ENCODE measurements around the gene CFAP92. TPM values are rescaled to one million over a fixed set of nuclear protein-coding genes. Genes with fewer than 3 reads are reported as not detected.

Gene CFAP92
- total and polyA plus RNA-seq, 8 donors: 0.37 to 1.3 (median 0.46) TPM

GRCh38 chr3:128991355-128991895 is 2.5 kb downstream of the CFAP92 start:
- Histone ChIP-seq H3K4me3 (no peak overlapping the region), H3K9me3 (no peaks in the 10 kb centered on the region), H3K27ac (no peak overlapping the region), H3K27me3 (no peaks in the 10 kb centered on the region), H3K4me1 (no peaks in the 10 kb centered on the region), H3K36me3 (no peaks in the 10 kb centered on the region)
- ATAC-seq (no peak), DNase-seq (no peak), FAIRE-seq (no peak)
- TF ChIP-seq CTCF (IDR thresholded peaks at IDR 0.05): no peak
- intact Hi-C loops (cut with DNase I): no loop called here
- 88 to 93% methylated on average over 18 of the region's 18 CpGs for WGBS, 2 donors

GRCh38 chr3:128988286-128988685 is 5.6 kb downstream of the CFAP92 start:
- WGBS, 2 donors: 85 to 96% methylated on average over 8 of the region's 8 CpGs
- H3K4me3 ChIP-seq: no peak overlapping the region
- intact Hi-C loops (cut with DNase I): no loop called here
- no peak for TF ChIP-seq CTCF (IDR thresholded peaks at IDR 0.05)
- ATAC-seq (no peak), FAIRE-seq (no peak), DNase-seq (no peak)
- H3K27me3 ChIP-seq: no peaks in the 10 kb centered on the region
- H3K4me1 ChIP-seq: no peaks in the 10 kb centered on the region
- no peaks in the 10 kb centered on the region for H3K36me3 ChIP-seq
- no peaks in the 10 kb centered on the region for H3K9me3 ChIP-seq
- no peak overlapping the region for H3K27ac ChIP-seq

GRCh38 chr3:128987302-128988100 is 6.4 kb downstream of the CFAP92 start:
- intact Hi-C loops (cut with DNase I): no loop called here
- 81 to 86% methylated on average over 15 of the region's 15 CpGs for WGBS, 2 donors
- no peak for ATAC-seq

GRCh38 chr3:128984596-128984995 is 9.3 kb downstream of the CFAP92 start:
- FAIRE-seq: no peak

More at GRCh38 chr3:128987302-128988100, 6.4 kb downstream of the CFAP92 start:
- H3K4me3 ChIP-seq: no peak overlapping the region
- no peaks in the 10 kb centered on the region for H3K4me1 ChIP-seq
- no peaks in the 10 kb centered on the region for H3K36me3 ChIP-seq
- H3K27me3 ChIP-seq: no peaks in the 10 kb centered on the region
- H3K9me3 ChIP-seq: no peaks in the 10 kb centered on the region
- no peak for DNase-seq
- TF ChIP-seq CTCF (IDR thresholded peaks at IDR 0.05): no peak
- no peak overlapping the region for H3K27ac ChIP-seq
- no peak for FAIRE-seq

More at GRCh38 chr3:128984596-128984995, 9.3 kb downstream of the CFAP92 start:
- WGBS, 2 donors: 78 to 85% methylated on average over 2 to 3 of the region's 3 CpGs
- Histone ChIP-seq H3K27me3 (no peaks in the 10 kb centered on the region), H3K36me3 (no peaks in the 10 kb centered on the region), H3K4me3 (no peak overlapping the region), H3K9me3 (no peaks in the 10 kb centered on the region), H3K27ac (no peak overlapping the region), H3K4me1 (no peaks in the 10 kb centered on the region)
- no peak for DNase-seq
- TF ChIP-seq CTCF (IDR thresholded peaks at IDR 0.05): no peak
- intact Hi-C loops (cut with DNase I): no loop called here
- no peak for ATAC-seq

All from pancreas (tissue), 10 donors.